HG02623 (cell line): Measurements from ENCODE around the gene RCOR3.
"Not testable (repeated sequence)": the region's sequence is repeated elsewhere in the genome, so short reads cannot be mapped to it uniquely, and the experiment has no call there.

Source experiments
- ATAC-seq: cut with Tn5 transposase; IDR thresholded peaks from one replicate; pipeline ENCODE4 v1.9.1; 2021; ENCODE audit warnings: moderate library complexity; ENCODE audit not compliant: unreplicated experiment

The RCOR3 gene

GRCh38 chr1:211260141-211261107 is 1.3 kb downstream of the RCOR3 start:
- peak; percentile 29 for ATAC-seq

DNA sequence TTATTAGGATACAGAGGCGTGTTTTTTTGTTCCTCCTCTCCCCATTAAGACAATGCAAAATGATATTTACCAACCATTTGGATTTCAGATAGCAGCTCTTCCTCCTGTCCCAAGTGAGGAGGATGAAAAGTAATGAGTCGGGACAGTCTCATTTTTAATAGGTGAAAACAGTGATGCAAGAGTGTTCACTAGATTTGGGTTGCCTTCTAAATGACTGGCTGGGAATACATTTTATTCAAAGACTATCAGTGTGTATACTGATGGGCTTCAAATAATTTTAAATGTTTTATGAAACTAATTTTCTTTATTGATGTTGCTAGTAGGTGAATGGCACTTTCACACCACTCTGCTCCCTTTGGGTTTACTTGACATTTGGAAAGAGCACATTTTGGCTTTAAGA is 2.1 kb downstream of the RCOR3 start:
- no peak for ATAC-seq

- not testable (repeated sequence) for ATAC-seq
Observed at GRCh38 chr1:211263022-211263421, 3.9 kb downstream of the RCOR3 start.

DNA sequence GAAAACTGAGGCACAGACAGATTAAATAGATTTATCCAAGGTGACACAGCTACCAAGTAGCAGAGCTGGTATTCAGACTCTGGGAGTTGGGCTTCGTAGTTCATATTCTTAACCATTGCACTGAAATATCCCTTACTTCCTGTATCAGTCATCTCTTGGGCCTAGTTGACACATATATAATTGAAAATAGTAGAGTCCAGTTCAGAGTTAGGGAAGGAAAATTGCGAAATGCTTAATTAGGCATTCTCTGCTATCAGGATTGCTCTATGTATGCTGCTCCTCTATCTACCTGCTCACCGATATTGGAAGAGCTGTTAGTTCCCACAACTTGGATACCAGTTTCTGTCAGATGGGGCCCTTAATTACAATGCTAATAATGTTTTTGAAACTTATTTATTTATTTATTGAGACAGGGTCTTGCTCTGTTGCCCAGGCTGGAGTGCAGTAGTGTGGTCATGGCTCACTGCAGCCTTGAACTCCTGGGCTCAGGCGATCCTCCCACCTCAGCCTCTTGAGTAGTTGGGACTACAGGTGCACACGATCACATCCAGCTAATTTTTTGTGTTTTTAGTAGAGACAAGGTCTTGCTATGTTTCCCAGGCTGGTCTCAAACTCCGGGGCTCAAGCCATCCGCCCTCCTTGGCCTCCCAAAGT is 8.2 kb downstream of the RCOR3 start:
- no peak for ATAC-seq

- ATAC-seq = no peak
Observed at GRCh38 chr1:211279340-211279739, 20.2 kb downstream of the RCOR3 start.

GRCh38 chr1:211280910-211281309 is 21.7 kb downstream of the RCOR3 start:
- ATAC-seq = no peak

DNA sequence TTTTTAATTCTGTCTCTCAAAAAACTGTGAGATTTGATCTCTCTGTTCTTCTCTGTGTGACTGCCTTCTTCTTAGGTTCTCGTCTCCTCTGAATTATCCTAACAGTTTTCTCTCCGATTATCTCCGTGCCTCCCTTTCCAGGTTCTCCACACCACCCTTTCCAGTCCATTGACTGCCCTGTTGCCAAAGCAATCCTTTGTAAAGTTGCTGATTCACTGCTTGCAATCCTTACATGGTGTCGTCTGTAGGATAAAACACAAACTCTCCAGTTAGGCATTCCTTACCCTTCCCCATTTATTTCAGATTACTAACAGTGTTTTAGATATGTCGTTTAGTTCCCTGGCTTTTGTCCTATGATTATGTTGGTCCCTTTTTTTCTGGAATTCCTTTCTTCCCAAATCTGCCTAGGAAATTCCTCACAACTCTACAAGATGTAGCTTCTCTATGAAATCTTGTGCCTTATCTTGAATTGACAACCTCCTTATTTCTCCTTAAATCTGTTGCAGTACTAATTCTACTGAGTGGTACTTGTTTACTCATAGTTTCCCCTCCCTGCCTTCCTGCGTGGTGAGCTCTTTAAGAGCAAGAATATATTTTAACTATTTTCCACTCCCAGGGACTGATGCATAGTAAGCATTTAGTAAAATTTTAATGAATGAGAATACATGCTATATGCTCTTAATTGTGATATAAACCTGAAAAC is 22.3 kb downstream of the RCOR3 start:
- ATAC-seq = no peak

- no peak for ATAC-seq
Observed at GRCh38 chr1:211282023-211282373, 22.8 kb downstream of the RCOR3 start.

- ATAC-seq = no peak
Observed at GRCh38 chr1:211285196-211285595, 26.0 kb downstream of the RCOR3 start.

- no peak for ATAC-seq
Observed at GRCh38 chr1:211287218-211287617, 28.1 kb downstream of the RCOR3 start.

DNA sequence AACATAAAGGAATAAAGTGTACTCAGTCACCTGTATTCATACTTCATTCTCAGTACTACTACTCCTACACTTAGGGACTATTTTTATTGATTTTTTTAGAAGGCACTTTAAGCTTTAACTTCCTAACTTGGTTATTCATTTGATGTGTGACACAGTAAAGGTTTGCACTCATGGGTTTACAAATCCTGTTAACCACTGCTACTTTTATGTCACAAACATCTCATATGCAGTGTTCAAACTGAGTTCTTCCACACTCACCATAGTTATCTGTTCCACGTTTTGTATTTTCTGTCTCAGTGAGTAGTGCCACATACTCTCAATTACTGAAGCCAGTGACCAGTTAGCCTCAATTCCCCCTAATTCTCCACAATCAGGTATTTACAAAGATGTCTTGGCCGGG is 33.2 kb downstream of the RCOR3 start:
- ATAC-seq = no peak

DNA sequence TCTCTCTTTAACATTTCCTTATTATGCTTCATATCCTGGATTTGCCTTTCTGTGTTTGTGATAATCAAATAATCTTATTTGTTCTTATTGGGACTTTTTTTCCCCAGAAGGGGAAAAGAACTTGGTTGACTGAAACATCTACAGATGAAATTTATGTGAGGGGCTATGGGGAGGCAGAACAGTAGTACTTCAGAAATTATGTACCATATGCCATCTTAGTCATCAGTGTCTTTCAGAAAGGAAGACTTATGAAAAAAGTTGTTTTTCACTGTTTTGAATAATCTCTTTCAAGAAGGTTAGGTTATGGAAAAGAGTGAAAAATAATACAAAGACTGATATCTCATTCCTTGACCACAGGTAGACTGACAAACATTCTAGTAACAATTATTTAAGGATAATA is 37.2 kb downstream of the RCOR3 start:
- no peak for ATAC-seq

GRCh38 chr1:211305044-211305443 is 45.9 kb downstream of the RCOR3 start:
- ATAC-seq = peak; percentile 95

GRCh38 chr1:211309617-211310016 is 50.5 kb downstream of the RCOR3 start:
- no peak for ATAC-seq

- ATAC-seq = no peak
Observed at GRCh38 chr1:211313392-211313791, 54.2 kb downstream of the RCOR3 start.

DNA sequence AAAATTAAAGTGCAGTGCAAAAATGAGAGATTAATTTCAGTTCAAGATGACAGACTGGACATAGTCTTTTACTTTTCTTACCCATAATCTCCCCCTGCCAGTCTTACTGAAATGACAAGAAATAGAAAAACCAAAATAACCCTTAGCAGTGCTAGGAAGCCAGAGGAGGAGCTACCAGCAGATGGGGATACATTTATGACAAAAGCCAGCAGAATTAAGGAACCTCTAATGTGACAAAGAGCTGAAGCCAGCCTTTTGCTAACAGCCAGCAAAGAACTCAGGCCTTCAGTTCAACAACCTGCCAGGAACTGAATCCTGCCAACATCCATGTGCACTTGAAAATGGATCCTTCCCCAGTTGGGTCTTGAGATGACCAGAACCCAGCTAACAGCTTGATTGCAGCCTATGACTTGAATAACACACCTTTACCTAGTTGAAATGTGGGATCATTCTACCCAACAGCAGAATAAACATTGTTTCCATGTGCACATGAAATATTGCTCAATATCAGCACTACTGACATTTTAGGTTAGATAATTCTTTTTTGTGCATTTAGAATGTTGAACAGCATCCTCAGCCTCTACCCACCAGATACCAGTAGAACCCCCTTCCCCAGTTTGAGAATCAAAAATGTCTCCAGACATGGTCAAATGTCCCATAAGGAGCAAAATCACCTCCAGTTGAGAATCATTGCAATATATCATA is 59.6 kb downstream of the RCOR3 start:
- ATAC-seq = no peak

DNA sequence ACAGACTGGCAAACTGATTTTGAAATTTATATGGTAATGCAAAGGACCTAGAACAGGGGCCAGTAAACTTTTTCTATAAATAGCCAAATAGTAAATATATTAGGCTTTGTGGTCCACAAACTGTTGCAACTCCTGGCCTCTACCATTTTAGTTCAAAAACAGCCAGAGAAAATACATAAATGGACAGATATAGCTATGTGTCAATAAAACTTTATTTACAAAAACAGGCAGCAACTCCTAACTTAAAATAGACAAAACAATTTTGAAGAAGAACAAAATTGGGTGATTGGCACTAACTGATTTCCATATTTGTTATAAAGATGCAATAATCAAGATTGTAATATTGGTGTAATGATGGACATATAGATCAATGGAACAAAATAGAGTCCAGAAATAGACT is 60.7 kb downstream of the RCOR3 start:
- no peak for ATAC-seq

DNA sequence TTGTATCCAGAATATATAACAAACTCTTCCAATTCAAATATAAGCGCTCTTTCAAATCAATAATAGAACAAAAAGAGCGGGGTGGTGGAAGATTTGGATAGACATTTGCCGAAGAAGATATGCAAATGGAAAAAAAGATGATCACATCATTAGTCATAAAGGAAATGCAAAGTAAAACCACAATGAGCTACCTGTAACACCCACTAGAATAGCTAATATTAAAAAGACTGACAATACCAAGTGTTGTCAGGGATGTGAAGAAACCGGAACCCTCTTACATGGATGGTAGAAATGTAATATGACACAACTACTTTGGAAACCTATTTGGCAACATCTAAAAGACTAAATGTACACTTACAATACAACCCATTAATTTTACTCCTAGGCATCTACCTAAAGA is 61.8 kb downstream of the RCOR3 start:
- no peak for ATAC-seq

GRCh38 chr1:211321646-211322045 is 62.5 kb downstream of the RCOR3 start:
- ATAC-seq = not testable (repeated sequence)

DNA sequence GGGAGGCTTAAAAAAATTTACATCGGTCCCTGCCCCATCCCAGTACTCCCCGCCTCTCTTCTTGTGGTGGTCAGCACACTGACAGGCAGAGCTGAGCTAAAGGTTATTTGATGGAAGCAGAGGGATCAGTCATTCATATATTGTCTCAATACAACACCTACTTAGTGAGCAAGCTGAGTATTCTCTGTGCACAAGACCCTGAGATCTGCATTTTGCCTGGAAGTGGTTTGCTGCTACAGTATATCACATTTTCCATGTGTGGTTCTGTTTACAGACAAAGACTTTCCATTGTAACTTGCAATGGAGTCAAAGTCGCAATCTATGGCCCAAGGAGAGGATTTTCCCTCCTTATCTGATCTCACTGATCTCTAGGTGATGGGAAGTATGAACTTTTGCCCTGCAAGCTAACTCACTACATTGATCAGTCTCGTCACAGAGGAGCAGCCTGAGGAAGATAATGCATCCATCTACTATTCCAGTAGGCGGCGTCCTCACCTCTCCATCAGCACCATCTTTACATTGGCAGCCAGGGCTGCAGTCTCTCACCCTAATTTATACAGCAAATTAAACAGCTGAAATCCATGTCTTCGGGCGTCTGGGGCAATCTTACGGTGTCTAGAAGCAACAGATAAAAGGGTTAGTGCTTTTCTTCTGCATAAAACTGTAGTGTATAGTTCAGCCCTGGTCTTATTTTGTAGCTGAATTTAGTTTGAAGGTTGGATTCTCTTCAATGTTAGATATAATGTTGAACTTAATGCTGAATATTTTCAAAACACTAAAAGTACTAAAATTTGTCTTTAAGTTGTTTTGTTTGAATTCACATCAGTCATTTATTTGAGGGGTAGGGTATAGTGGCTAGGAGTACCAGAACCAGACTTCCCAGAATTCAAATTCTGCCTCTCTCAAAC is 64.2 kb downstream of the RCOR3 start:
- peak; percentile 47 for ATAC-seq
